RCC 7860 (cell line): ENCODE data around the gene NINJ2.

ENCODE experiments used
- DNase-seq: peaks from one replicate; pipeline ENCODE4 v3.0.0-alpha.2; 2015; ENCODE audit warnings: low spot score
- FAIRE-seq: peaks from 2 replicates; lab custom pipeline; 2012; peaks lifted over from hg19 to GRCh38; lab: Jason Lieb, UNC

NINJ2 gene

DNA sequence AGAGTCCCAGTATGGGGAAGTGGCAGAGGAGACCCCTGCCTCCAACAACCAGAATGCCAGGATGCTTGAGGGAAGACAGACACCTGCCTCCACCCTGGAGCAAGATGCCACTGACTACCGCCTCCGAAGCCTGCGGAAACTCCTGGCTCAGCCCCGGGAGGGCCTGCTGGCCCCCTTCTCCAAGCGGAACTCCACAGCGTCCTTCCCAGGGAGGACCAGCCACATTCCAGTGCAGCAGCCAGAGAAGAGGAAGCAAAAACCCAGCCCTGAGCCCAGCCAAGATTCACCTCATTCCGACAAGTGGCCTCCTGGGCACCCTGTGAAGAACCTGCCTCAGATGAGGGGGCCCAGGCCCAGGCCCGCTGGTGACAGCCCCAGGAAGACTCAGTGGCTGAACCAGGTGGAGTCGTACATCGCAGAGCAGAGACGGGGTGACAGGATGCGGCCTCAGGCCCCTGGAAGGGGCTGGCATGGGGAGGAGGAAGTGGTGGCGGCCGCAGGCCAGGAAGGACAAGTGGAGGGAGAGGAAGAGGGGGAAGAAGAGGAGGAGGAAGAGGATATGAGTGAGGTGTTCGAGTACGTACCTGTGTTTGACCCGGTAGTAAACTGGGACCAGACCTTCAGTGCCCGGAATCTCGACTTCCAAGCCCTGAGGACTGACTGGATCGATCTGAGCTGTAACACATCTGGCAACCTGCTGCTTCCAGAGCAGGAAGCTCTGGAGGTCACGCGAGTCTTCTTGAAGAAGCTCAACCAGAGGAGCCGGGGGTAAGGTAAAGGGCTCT lies 109.8 kb downstream of the NINJ2 start:
- DNase-seq (no peak), FAIRE-seq (no peak)

DNA sequence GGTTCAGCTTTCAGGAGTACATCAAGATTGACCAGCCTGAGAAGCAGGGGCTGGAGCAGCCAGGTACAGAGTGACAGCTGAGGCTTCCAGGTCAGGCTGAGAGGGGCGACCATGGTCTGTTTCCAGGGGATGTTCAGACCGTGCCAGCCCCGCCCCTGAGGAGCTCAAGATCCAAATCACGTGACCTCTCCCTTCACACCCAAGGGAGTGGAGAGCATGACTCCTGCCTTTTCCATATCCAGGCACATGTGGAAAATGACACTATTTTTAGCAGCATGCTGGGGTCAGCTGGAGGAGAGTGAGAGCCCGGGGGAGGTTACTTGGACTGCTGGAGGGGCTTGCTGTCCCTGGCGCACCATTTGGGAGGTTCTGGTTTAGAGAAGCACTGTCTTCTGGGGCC lies 110.8 kb downstream of the NINJ2 start:
- DNase-seq (no peak), FAIRE-seq (no peak)

DNA sequence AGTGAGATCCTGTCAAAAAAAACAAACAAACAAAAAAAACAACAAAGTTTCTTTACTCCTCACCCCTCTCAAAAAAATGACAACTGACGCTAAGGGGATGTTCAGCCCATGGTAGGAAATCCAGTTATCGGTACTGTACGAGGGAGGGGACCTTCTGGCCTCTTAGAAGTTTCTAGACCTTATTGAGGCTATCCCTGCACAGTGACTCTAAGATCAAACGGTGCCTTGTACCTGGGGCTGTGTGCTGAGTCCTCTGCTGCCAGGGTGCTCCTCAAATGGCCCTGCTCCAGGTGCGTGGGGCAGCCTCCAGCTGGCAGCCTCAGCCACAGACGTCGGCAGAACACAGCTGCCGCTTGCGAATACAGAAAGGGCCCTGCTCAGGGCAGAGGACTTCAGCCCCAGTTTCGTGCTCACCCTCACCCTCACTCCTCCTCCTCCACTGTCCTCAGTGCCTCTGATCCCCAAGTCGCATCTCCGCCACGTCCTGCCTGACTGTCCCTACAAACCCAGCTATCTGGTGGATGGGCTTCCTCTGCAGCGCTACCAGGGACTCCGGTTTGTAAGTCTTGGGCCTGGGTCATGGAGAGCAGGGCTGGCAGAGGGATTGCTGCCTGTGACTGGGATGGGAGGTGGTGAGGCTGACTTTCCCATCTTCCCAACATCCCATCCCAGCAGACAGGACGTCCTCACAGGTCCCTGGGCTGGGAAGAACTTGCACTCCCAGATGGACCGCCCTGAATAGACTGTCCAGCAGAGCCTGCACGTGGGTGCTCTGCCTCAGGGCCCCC lies 112.6 kb downstream of the NINJ2 start:
- DNase-seq (no peak), FAIRE-seq (no peak)

DNA sequence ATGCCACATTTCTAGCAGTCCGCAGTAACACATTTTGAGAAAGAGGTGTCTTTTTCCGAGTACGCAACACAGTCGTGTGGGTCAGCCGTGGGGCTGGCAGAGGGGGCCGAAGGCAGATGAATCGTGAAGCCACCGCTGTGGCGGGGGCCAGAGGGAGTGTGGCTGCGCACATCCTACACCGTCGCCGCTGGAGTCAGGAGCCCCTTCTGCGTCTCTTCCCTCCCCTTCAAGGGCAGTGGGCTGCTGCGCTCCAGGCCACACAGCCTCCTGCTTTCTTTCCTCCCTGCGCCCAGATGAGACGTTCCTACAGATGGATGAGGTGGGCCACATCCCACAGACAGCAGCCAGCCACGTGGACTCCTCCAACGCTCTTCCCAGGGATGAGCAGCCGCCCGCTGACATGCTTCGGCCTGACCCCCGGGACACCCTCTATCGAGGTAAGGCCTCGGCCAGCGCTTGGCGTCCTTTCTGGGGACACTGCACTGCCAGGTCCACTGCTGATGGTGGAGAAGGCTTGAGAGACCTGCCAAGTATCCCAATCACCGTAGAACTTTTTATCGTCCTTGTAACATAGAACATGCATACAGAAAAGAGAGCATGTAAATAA lies 113.7 kb downstream of the NINJ2 start:
- DNase-seq (no peak), FAIRE-seq (no peak)

DNA sequence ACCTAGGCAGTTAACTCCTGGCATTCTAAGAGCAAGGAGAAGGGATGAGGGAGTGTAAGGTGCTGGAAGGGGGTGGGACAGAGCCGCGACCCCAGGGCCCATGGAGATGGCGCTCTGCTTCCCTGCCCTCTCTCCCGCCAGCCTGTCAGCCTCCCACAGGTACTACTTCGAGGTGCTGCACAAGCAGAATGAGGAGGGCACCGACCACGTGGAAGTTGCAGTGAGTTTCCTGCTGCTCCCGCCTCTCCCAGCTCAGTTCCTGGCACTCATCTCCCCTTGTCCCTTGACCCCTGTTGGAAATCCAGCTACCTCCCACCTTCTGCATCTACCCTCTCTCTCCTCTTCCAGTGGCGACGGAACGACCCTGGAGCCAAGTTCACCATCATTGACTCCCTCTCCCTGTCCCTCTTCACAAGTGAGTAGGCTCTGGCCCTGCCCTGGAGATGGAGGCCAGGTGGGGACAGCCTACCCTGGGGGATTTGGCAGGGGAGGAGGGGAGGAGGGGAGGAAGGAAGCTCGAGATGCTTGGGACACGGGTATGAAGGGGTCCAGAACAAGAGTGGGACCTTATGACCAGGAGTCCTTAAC lies 115.3 kb downstream of the NINJ2 start:
- FAIRE-seq (no peak), DNase-seq (no peak)

DNA sequence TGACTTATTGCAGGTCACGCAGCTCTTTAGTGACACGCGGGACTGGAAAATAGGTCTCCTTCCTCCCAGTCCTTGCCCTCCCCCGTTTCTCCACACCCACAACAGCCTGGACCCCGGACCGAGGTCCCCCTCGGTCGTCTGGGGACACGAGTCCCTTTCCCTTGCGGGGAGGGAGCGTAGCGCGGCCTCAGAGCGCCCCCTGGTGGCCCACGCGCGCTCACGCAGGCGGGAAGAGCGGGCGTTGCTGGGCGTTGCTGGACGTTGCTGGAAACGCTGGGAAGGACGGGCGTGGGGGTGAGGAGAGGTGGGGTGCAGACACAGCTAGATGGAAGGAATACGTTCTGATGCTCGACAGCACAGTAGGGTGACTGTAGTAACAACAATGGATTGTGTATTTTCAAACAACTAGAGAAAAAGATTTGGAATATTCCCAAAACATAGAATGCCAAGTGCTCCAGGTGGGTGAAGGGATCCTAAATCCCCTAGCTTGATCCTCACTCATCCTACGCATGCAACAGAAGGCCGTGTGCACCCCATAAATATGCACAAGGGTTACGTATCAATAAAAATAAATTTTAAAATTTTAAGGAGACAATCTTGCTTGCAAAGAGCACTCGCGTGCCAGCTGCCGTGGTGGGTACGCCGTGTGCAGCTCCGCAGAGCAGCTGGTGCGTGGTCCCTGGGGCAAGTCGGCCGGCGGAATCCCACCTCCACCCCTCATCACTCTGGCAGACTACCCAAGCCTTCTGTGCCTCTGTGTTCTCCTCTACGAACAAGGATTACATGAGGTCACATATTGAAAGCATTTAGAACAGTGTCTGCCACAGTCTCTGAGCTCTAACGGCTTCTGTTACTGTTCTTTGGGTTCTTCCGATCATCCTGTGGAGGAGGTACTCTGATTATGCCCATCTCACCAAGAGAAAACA lies 116.1 kb downstream of the NINJ2 start:
- no peak for FAIRE-seq

DNA sequence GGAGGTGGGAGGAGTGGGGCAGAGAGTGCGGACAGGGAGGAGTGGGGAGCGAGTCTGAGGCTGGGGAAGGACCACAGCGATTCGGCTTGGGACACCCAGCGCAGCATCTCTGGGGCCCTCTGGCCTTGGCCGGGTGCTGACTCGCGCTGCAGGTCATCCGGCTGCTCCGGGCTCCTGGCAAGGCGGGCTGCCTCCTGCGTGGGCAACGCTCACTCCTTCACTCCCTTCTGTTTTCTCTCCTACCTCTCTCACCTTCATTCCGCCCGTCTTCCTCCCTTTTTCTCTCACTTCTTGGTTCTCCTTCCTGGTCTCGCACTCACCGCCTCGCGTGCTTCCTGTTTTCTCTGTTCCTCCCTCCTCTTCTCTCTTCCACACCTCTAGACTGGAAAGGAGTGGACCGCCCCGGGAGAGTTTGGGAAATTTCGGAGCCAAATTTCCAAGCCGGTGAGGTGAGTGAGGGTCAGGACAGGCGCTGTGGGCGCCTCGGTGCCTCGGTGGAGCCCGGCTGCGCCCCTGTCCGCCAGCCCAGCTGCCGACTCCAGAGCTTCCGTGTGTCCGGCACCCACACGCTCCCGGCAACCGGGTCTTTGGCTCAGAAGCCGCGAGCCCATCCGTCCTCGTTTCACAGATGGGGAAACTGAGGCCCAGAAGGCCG lies 116.9 kb downstream of the NINJ2 start:
- DNase-seq = no peak
- FAIRE-seq = no peak

More for the DNA sequence above, 116.1 kb downstream of the NINJ2 start:
- DNase-seq = peak; percentile 27

DNA sequence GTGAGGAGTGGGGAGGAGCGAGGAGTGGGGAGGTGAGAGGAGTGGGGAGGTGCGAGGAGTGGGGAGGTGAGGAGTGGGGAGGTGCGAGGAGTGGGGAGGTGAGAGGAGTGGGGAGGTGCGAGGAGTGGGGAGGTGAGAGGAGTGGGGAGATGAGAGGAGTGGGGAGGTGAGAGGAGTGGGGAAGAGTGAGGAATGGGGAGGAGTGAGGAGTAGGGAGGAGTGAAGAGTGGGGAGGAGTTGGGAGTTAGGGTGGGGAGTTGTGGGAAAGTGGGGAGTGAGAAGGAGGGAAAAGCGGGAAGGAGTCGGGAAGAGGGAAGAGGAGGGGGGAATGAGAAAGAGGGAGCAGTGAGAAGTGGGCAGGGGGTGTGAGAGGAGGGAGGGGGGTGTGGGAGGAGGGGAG lies 117.4 kb downstream of the NINJ2 start:
- no peak for FAIRE-seq

DNA sequence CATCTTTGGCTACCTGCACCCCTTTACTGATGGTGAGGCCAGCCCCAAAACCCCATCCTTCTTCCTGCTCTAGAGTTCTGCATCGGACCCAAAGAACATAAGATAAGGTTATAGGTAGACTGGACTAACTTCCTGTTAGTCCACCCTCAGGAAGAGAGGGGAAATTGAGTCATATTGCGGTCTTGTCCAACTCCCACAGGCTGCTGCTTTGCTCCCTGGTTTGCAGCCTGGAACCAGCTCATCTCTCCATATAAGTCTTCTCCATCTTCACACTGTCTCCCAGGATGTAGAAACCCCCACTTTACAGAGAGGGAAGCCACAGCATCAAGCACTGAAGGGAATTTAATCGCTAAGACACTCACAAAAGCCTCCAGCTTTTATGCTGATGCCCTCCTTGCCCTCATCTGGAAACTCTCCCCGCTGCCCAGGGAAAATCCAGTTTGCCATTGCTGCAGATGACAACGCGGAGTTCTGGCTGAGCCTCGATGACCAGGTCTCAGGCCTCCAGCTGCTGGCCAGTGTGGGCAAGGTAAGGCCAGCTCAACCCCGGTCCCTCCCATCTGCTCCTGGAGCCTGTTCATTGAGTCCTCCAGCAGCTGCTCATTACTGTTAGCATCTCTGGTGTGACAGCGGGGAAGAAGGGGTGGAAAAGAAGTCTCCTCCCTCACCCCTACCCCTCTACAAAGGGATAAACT lies 118.2 kb downstream of the NINJ2 start:
- FAIRE-seq (no peak), DNase-seq (no peak)

More for the DNA sequence above, 117.4 kb downstream of the NINJ2 start:
- DNase-seq = no peak

DNA sequence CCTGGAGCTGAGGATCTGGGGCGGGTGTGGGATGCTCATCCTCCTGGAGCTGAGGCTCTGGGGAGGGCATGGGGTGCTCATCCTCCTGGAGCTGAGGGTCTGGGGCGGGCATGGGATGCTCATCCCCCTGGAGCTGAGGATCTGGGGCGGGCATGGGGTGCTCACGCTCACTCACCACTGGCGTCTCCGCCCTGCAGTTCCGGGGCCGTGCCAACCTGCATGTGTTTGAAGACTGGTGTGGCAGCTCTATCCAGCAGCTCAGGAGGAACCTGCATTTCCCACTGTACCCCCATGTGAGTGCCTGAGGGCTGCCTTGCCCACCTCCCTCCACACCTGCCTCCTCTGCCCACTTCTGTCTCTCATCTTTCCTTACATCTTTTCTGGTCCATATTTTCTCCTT lies 119.1 kb downstream of the NINJ2 start:
- DNase-seq (no peak), FAIRE-seq (no peak)

DNA sequence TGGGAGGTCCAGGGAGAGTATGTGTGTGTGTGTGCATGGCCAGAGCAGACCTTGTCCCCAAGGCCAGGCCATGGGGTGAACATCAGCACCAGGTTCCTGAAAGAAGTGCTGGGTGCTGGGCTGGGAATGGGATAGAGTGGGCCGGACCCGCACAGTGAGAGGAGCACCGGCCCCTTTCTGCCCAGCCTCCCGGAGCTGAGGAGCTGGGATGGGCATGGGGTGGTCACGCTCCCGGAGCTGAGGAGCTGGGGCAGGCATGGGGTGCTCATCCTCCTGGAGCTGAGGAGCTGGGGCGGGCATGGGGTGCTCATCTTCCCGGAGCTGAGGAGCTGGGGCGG lies 120.2 kb downstream of the NINJ2 start:
- no peak for DNase-seq
- FAIRE-seq = no peak

DNA sequence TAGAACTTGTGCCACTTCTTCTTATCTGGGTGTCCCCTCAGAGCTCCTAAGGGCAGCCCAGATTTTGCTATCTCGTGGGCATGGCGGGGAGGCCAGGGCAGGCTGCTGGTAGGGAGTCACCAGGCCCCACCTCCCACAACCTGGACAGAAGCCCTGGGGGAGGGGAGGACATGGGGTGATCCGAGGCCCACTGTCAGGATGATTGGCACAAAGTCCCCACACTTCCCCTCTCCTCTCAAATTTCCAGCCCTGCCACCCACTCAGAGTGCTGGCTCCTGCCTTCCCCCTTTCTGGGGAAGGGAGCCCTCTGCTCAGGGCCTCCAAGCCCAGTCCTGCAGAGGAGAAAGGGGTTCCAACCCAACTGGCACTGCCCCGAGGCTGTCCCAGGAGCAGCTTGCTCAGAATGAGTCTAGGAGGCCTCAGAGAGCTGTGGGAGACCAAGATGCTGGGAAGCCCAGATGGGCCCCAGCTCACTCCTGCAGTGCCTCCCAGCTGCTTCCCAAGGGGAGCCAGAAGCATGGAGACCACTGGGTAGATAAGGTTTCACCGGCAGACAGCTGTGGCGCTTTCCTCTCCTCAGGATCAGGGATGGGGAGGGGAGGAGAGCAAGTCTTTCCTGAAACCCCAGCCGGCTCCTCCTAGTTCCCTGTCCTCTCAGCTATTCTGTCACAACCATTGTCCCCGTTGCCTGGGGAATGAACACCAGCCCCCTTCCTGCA lies 120.7 kb downstream of the NINJ2 start:
- no peak for FAIRE-seq
- no peak for DNase-seq

DNA sequence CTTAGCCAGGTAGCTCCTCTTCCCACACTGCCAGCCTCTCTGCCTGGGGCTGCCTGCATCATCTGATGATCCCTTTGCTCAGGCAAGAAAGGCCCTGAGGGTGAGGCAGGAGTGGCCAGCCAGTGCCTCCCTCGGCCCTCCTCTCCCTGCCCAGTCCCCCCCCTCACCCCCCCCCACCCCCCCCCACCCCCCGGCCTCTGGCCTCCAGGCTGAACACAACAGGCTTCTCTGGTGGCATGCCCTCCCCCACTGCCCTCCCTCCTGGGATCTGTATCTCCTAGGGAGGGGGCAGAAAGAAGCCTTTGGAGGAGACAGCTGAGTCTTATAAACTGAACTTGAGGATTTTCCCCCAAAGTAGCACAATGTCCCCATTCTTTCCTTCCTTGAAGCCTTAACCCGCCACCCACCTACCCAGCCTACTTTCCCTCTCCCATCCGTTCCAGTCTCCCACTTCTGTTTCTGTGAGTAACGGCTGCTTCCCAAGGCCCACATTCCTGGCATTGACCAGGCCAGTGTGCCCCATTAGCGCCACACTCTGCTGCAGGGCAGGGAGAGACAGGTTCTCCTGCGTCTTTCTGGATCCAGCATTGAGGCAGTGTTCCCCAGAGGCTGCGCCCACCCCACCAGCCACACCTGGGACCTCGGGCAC lies 121.4 kb downstream of the NINJ2 start:
- DNase-seq (no peak), FAIRE-seq (no peak)

DNA sequence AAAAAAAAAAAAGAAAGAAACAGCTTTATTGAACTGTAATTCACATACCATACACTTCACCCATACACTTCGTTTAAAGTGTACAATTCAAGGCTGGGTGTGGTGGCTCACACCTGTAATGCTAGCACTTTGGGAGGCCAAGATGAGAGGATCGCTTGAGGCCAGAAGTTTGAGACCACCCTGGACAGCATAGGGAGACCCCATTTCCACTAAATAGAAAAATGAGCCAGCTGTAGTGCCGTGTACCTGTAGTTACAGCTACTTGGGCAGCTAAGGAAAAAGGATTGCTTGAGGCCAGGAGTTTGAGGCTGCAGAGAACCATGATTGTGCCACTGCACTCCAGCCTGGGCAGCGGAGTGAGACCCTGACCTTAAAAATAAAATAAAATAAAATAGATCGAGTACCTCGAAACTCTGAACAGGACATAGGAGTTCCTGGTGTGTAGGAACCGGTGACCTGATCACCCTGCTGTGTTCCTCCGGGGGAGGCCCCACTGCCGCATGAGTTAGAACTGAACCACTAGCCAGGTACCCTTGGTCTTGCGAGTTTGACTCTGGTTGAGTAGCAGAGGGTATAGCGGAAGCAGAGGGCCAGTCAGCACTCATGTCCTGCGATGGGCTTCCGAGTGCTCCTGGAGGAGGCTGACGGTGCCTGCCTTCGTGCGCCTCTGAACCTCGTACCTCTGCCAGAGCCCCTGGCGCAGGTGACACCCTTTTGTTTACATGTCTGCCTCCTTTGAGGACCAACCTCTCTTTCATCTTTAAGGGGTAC lies 123.5 kb downstream of the NINJ2 start:
- no peak for FAIRE-seq
- no peak for DNase-seq

DNA sequence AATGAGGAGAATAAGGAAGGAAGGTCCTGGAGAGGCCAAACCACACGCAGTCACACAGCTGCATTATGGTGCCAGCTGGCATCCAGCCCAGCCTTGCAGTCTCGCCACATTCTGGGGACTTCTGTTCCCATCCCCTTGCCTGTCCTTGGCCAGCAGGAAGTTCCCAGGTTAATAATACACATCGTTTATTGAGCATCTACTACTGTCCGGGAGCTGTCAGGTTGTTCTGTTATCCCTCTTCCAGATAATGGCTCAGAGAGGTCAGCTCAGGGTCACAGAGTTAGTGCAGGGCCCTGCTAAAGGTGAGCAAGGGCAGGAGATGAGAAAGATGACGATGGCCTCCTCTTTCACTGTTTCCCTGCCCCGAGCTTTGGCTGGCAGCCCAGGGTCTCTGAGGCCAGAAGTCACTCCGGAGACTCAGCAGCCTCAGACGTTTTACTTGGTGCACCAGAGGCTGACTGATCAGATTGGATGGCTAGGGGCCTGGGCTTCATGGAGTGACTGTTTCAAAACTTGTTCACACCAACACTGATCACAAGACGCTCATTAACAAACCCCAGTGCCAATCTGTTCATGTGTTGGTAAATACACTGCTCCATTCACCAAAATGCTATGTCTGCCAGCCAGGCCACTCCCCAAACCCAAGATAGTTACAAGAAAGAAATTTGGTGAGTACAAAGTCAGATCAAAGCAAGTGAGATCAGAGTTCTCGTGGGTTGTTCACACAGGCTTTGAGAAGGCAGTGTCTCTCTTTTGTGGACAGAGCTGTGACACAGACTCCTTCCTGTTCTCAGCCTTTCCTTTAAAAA lies 124.3 kb downstream of the NINJ2 start:
- DNase-seq = peak; percentile 79
- FAIRE-seq = peak; percentile 81

DNA sequence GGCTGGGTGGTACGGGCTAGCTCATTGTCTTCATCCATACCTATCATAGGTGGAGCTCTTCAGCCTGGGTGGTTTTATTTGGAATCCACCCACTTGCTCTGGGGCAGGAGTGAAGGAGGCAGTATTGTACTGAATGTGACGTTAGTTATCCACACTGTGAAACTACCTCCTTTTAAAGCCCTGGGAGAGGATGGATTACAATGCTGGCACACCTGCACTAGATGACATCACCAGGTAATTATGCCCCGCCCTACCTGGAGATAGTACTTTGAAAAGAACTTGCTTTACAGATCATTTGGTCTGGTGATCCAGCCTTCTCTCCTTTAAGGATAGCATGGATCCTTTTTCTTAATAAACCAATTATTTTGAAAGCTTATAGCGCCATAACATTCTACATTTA lies 125.5 kb downstream of the NINJ2 start:
- no peak for FAIRE-seq
- no peak for DNase-seq
